ENCODE measurements around the gene IL22RA1.

DNA sequence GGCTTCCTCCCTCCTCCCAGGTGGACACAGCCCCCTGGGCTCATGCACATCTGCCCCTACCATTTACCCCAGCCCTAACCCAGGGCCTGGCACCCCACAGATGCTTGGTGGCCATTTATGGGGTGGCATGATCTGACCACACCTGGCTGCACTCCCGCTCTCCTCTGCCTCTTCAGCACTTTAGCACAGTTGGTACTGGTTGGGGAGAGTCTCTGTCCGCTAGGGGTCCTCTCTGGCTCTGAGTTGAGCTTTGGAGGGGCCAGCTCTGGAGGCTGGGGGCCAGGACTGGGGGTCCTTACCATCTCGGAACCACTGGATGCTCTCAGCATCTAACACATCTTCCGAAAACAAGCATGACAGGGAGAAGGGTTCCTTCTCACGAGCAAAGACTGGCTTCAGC, 48.4 kb downstream of the IL22RA1 start:
- TF ChIP-seq ARNTL (CRISPR knock-in tag; IDR thresholded peaks at IDR 0.05; ENCODE audit: borderline replicate concordance, low read depth) (no peak), TOX (CRISPR knock-in tag; IDR thresholded peaks at IDR 0.05; ENCODE audit: borderline replicate concordance) (no peak), CREB5 (CRISPR knock-in tag; IDR thresholded peaks at IDR 0.05; ENCODE audit: low read depth) (no peak), CSRNP3 (CRISPR knock-in tag; IDR thresholded peaks at IDR 0.05) (no peak), RARB (CRISPR knock-in tag; IDR thresholded peaks at IDR 0.05) (no peak), SNAI2 (CRISPR knock-in tag; IDR thresholded peaks at IDR 0.05) (no peak), GLIS3 (CRISPR knock-in tag; IDR thresholded peaks at IDR 0.05) (no peak)
- TF ChIP-seq, protein P1, sequence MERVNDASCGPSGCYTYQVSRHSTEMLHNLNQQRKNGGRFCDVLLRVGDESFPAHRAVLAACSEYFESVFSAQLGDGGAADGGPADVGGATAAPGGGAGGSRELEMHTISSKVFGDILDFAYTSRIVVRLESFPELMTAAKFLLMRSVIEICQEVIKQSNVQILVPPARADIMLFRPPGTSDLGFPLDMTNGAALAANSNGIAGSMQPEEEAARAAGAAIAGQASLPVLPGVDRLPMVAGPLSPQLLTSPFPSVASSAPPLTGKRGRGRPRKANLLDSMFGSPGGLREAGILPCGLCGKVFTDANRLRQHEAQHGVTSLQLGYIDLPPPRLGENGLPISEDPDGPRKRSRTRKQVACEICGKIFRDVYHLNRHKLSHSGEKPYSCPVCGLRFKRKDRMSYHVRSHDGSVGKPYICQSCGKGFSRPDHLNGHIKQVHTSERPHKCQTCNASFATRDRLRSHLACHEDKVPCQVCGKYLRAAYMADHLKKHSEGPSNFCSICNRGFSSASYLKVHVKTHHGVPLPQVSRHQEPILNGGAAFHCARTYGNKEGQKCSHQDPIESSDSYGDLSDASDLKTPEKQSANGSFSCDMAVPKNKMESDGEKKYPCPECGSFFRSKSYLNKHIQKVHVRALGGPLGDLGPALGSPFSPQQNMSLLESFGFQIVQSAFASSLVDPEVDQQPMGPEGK (CRISPR knock-in tag; IDR thresholded peaks at IDR 0.05; ENCODE audit: borderline replicate concordance) = no peak
- TF ChIP-seq, protein P2, sequence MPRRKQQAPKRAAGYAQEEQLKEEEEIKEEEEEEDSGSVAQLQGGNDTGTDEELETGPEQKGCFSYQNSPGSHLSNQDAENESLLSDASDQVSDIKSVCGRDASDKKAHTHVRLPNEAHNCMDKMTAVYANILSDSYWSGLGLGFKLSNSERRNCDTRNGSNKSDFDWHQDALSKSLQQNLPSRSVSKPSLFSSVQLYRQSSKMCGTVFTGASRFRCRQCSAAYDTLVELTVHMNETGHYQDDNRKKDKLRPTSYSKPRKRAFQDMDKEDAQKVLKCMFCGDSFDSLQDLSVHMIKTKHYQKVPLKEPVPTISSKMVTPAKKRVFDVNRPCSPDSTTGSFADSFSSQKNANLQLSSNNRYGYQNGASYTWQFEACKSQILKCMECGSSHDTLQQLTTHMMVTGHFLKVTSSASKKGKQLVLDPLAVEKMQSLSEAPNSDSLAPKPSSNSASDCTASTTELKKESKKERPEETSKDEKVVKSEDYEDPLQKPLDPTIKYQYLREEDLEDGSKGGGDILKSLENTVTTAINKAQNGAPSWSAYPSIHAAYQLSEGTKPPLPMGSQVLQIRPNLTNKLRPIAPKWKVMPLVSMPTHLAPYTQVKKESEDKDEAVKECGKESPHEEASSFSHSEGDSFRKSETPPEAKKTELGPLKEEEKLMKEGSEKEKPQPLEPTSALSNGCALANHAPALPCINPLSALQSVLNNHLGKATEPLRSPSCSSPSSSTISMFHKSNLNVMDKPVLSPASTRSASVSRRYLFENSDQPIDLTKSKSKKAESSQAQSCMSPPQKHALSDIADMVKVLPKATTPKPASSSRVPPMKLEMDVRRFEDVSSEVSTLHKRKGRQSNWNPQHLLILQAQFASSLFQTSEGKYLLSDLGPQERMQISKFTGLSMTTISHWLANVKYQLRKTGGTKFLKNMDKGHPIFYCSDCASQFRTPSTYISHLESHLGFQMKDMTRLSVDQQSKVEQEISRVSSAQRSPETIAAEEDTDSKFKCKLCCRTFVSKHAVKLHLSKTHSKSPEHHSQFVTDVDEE (CRISPR knock-in tag; IDR thresholded peaks at IDR 0.05) = no peak

Measured in SK-N-SH treated with all-trans-retinoic acid at 6 μM for 48 hours (cell line).